AG10803 (cell line): ENCODE measurements around the gene GTSF1L.

Experiments used
- DNase-seq: peaks from one replicate; pipeline ENCODE4 v3.0.0; 2010; ENCODE audit warnings: low read depth
- H3K4me3 ChIP-seq: 2 replicates; pipeline ENCODE4 v1.5.1; 2011; ENCODE audit warnings: mild to moderate bottlenecking, low read length, control low read depth
- TF ChIP-seq, protein P1 (sequence below): conservative IDR thresholded peaks from 2 replicates; pipeline ENCODE4 v1.5.1; 2011; ENCODE audit warnings: mild to moderate bottlenecking, low read length, control low read depth, inconsistent platforms

The GTSF1L gene

DNA sequence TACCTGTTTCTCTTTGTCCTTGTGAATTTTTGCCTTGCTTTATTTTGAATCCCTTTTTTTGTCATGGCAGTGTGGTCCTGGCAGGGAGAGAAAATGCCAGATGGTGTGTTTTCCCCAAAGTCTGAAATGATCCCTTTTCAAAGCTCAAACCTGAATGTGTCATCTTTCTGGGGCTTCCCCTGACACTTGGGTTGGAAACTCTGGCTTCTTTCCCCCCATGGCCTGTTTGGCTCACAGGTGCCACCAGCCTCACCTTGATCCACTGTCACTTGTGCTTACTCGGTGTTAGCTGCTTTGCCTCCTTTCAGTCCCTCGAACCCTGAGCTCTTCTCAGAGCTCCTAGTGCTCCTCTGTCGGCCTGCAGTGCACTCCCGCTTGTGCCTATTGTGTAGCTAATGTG is 37.6 kb downstream of the GTSF1L start:
- DNase-seq: no peak
- TF ChIP-seq, protein P1, sequence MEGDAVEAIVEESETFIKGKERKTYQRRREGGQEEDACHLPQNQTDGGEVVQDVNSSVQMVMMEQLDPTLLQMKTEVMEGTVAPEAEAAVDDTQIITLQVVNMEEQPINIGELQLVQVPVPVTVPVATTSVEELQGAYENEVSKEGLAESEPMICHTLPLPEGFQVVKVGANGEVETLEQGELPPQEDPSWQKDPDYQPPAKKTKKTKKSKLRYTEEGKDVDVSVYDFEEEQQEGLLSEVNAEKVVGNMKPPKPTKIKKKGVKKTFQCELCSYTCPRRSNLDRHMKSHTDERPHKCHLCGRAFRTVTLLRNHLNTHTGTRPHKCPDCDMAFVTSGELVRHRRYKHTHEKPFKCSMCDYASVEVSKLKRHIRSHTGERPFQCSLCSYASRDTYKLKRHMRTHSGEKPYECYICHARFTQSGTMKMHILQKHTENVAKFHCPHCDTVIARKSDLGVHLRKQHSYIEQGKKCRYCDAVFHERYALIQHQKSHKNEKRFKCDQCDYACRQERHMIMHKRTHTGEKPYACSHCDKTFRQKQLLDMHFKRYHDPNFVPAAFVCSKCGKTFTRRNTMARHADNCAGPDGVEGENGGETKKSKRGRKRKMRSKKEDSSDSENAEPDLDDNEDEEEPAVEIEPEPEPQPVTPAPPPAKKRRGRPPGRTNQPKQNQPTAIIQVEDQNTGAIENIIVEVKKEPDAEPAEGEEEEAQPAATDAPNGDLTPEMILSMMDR: no peak
- H3K4me3 ChIP-seq: no peak overlapping the region

DNA sequence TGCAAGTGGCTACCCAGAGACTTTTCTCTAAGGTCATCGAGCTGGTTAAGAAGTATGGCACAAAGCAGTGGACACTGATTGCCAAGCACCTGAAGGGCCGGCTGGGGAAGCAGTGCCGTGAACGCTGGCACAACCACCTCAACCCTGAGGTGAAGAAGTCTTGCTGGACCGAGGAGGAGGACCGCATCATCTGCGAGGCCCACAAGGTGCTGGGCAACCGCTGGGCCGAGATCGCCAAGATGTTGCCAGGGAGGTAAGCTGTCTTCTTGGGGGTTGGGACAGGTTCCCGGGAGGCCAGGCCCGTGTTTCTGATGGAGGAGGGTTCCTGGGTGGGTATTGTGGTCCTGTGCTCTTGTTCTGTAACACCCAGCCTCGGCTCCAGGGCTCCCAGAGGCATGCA is 40.0 kb downstream of the GTSF1L start:
- H3K4me3 ChIP-seq: no peak overlapping the region
- no peak for DNase-seq
- TF ChIP-seq, protein P1: no peak

DNA sequence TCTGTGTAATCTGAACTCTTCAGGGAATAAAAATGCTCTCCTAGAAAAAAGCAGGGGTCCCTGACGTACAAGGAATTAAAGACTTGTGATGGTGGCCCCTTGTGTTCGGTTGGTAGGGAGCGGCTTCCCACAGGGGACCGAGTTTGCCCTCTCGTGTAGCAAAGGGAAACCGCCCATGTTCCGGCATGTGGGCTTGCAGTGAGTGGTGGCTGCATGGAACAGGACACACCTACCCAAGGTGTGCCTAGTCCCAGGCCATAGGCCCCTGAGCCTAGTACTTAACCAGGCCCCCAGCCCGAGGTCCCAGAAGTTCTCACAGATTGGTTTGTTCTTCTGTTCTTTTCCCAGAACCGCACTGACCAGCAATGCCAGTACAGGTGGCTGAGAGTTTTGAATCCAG is 44.4 kb downstream of the GTSF1L start:
- no peak overlapping the region for H3K4me3 ChIP-seq
- no peak for DNase-seq
- TF ChIP-seq, protein P1: no peak

DNA sequence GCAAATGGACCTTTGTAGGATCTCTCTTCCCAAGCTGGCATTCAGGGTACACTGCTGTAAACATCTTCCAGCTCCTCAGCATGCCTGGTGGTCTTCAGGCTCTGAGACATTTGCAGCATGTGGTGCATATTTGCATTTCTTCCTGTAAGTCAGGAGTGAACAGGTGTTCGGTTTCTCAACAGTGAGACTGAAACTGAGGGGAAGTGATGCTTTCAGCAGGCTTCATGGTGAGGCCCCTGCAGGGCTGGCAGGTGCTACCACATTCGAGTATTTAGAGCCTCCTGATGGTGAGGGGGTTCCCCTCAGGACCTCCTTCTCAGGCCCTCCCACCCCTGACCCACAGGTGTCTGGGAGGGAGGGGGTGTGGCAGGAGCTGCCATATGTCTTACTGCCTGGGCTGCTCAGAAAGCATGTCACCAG is 44.8 kb downstream of the GTSF1L start:
- DNase-seq: no peak
- TF ChIP-seq, protein P1: no peak
- no peak overlapping the region for H3K4me3 ChIP-seq

DNA sequence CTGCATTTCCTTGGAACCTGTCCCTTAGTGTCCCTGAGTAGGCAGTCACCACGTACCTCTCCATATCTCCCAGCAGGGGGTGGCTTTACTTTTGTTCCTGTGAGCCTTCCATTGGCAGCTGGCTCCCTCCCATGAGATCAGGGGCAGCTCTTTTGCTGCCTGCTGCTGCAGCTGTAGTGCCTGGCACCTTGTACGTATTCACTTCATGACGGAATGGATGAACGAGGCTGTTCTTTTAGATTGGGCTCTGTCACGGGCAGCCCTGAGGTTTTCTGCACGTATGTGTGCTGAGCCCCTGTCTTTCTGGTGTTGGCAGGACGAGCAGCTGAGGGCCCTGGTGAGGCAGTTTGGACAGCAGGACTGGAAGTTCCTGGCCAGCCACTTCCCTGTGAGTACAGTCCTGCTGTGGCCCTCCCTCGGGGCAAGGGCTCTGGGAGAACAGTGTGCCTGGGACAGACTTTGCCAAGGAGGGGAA is 45.3 kb downstream of the GTSF1L start:
- no peak overlapping the region for H3K4me3 ChIP-seq
- TF ChIP-seq, protein P1: peak; percentile 31
- DNase-seq: peak; percentile 26

DNA sequence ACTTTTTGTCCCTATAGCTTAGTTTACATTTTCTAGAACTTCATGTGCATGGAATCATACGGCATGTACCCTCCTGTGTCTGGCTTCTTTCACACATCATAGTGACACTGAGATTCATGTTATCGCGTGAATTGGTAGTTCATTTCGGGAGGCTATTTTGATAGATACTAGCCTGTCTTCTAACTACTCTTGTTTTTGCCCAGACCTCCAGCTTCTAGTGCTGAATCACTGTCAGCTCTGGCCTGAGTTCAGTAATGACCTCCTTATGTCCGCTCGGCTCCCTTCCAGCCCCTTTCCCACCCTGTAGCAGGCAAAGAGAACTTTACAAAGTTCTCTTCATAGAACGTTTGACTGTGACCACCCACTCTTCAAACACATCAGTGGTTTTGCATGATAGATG is 45.8 kb downstream of the GTSF1L start:
- peak; percentile 76 for DNase-seq
- TF ChIP-seq, protein P1: no peak
- no peak overlapping the region for H3K4me3 ChIP-seq

DNA sequence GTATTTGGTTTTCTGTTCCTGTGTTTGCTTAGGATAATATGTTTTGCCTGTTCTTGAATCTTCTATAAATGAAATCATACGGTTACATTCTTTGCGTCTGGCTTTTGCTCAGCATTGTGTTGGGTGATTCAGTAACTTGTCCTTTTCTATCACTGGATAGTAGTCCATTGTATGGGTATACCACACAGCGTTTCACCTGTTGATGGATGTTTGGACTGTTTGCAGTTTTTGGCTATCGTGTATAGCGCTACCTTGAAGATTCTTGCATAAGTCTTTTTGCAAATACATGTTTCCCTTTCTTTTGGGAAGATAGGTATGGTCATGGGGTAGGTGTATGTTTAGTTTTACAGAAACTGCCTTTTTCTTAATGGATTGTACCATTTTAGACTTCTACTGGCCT is 50.4 kb downstream of the GTSF1L start:
- H3K4me3 ChIP-seq: no peak overlapping the region
- TF ChIP-seq, protein P1: no peak
- DNase-seq: no peak
